GM08714 (cell line): Measurements from ENCODE around the gene ATRAID.
A peak's percentile ranks its signal among the peaks of the same experiment; 100 is the strongest.

Experiments used
- H3K4me3 ChIP-seq: fragments of 200-500 bp; sonication (Bioruptor generic); 2 replicates; pipeline ENCODE4 v1.5.1; 2014; ENCODE audit warnings: mild to moderate bottlenecking, low read length, inconsistent platforms
- ZNF274 ChIP-seq: IDR thresholded peaks from 2 replicates; pipeline ENCODE4 v1.6.1; 2012; ENCODE audit warnings: mild to moderate bottlenecking, low read depth, low read length

The ATRAID gene

GRCh38 chr2:27245116-27245515 is 33.3 kb downstream of the ATRAID start:
- no peak for TF ChIP-seq ZNF274
- no peak overlapping the region for H3K4me3 ChIP-seq

- no peak for TF ChIP-seq ZNF274
- no peak overlapping the region for H3K4me3 ChIP-seq
Observed at GRCh38 chr2:27245626-27246025, 33.8 kb downstream of the ATRAID start.

- no peak for TF ChIP-seq ZNF274
- no peak overlapping the region for H3K4me3 ChIP-seq
Observed at GRCh38 chr2:27247893-27248292, 36.1 kb downstream of the ATRAID start.

GRCh38 chr2:27249159-27249890 is 37.5 kb downstream of the ATRAID start:
- no peak for TF ChIP-seq ZNF274
- no peak overlapping the region for H3K4me3 ChIP-seq

GRCh38 chr2:27249891-27250651 is 38.2 kb downstream of the ATRAID start:
- no peak overlapping the region for H3K4me3 ChIP-seq
- TF ChIP-seq ZNF274: no peak

- H3K4me3 ChIP-seq: no peak overlapping the region
- no peak for TF ChIP-seq ZNF274
Observed at GRCh38 chr2:27250652-27251379, 39.0 kb downstream of the ATRAID start.

- TF ChIP-seq ZNF274: no peak
- H3K4me3 ChIP-seq: no peak overlapping the region
Observed at GRCh38 chr2:27251766-27252165, 39.9 kb downstream of the ATRAID start.

- no peak overlapping the region for H3K4me3 ChIP-seq
- TF ChIP-seq ZNF274: no peak
Observed at GRCh38 chr2:27255187-27255586, 43.3 kb downstream of the ATRAID start.

- no peak overlapping the region for H3K4me3 ChIP-seq
- no peak for TF ChIP-seq ZNF274
Observed at GRCh38 chr2:27255660-27256059, 43.8 kb downstream of the ATRAID start.

- no peak overlapping the region for H3K4me3 ChIP-seq
- TF ChIP-seq ZNF274: no peak
Observed at GRCh38 chr2:27256855-27257454, 45.1 kb downstream of the ATRAID start.

- TF ChIP-seq ZNF274: no peak
- no peak overlapping the region for H3K4me3 ChIP-seq
Observed at GRCh38 chr2:27258051-27258450, 46.2 kb downstream of the ATRAID start.

- H3K4me3 ChIP-seq: no peak overlapping the region
- no peak for TF ChIP-seq ZNF274
Observed at GRCh38 chr2:27261241-27261925, 49.5 kb downstream of the ATRAID start.

- no peak overlapping the region for H3K4me3 ChIP-seq
Observed at GRCh38 chr2:27261926-27262298, 50.1 kb downstream of the ATRAID start.

GRCh38 chr2:27262379-27263286 is 50.8 kb downstream of the ATRAID start, which contains the start of gene SLC30A3:
SLC30A3 (minus strand) TSS chr2:27263047; CDS start chr2:27262906, 141 bp downstream.
- H3K4me3 ChIP-seq: peak within 1 kb of the TSS; percentile 43; the same call in 1 of the 2 replicates
- no peak for TF ChIP-seq ZNF274

More at GRCh38 chr2:27261926-27262298, 50.1 kb downstream of the ATRAID start:
- TF ChIP-seq ZNF274: no peak
